WTC11 (cell line): ENCODE results near the gene OR6K2. TPM values are rescaled to one million over a fixed set of nuclear protein-coding genes. Genes with fewer than 3 reads are reported as not detected.

Source experiments
- ATAC-seq: fragments of 200-7000 bp; cut with Tn5 transposase; 2 replicates; pipeline ENCODE4 v1.10.0; 2021; ENCODE audit warnings: mild to moderate bottlenecking, moderate library complexity
- CTCF ChIA-PET: fragments of 300-600 bp; sonication (Branson Sonifier 250); formaldehyde crosslinking; loops from one replicate; lab custom pipeline; 2021; ENCODE audit warnings: antibody characterized with exemption; lab: Charles Lee
- POLR2A ChIA-PET: fragments of 350-600 bp; sonication (Branson Sonifier 250); formaldehyde crosslinking; loops from one replicate; lab custom pipeline; 2021; ENCODE audit warnings: antibody characterized with exemption; lab: Charles Lee
- DNase-seq: peaks from one replicate; pipeline ENCODE4 v3.0.0; 2021; ENCODE audit warnings: low spot score
- H3K27ac Mint-ChIP-seq: 2 replicates; pipeline ENCODE4 v1.8.0; 2021; ENCODE audit warnings: mixed read lengths
- H3K27me3 Mint-ChIP-seq: 2 replicates; pipeline ENCODE4 v1.8.0; 2021; ENCODE audit warnings: low read depth, mild to moderate bottlenecking, moderate library complexity, mixed read lengths
- H3K36me3 Mint-ChIP-seq: 2 replicates; pipeline ENCODE4 v1.8.0; 2021; ENCODE audit warnings: mixed read lengths
- H3K4me1 Mint-ChIP-seq: 2 replicates; pipeline ENCODE4 v1.8.0; 2022; ENCODE audit warnings: mixed read lengths
- H3K4me3 Mint-ChIP-seq: 2 replicates; pipeline ENCODE4 v1.8.0; 2021; ENCODE audit warnings: mild to moderate bottlenecking, moderate library complexity, mixed read lengths
- H3K9me3 Mint-ChIP-seq: 2 replicates; pipeline ENCODE4 v1.8.0; 2021; ENCODE audit warnings: mixed read lengths
- ATF1 ChIP-seq: sonication (generic); formaldehyde crosslinking; IDR thresholded peaks from 2 replicates; pipeline ENCODE4 v1.8.1; 2023; ENCODE audit warnings: mild to moderate bottlenecking, moderate library complexity, missing genetic modification reagents
- CBFB ChIP-seq: sonication (generic); formaldehyde crosslinking; IDR thresholded peaks from 2 replicates; pipeline ENCODE4 v1.8.1; 2022; ENCODE audit warnings: mild to moderate bottlenecking, low read depth, missing genetic modification reagents
- FOXP4 ChIP-seq: sonication (generic); formaldehyde crosslinking; IDR thresholded peaks from 2 replicates; pipeline ENCODE4 v1.8.0; 2022; ENCODE audit warnings: mild to moderate bottlenecking, missing genetic modification reagents
- IRF2 ChIP-seq: sonication (generic); formaldehyde crosslinking; IDR thresholded peaks from 2 replicates; pipeline ENCODE4 v1.8.0; 2022; ENCODE audit warnings: low read depth, missing genetic modification reagents, borderline replicate concordance
- JAZF1 ChIP-seq: fragments of 250-450 bp; sonication (Bioruptor Pico); IDR thresholded peaks from 2 replicates; pipeline ENCODE4 v1.9.0; 2021; ENCODE audit warnings: moderate library complexity, mild to moderate bottlenecking, inconsistent platforms
- MLX ChIP-seq: sonication (generic); formaldehyde crosslinking; IDR thresholded peaks from 2 replicates; pipeline ENCODE4 v1.8.1; 2023; ENCODE audit warnings: mild to moderate bottlenecking, missing genetic modification reagents, moderate library complexity
- MYBL2 ChIP-seq: sonication (generic); formaldehyde crosslinking; IDR thresholded peaks from 2 replicates; pipeline ENCODE4 v1.8.1; 2023; ENCODE audit warnings: mild to moderate bottlenecking, moderate library complexity, missing genetic modification reagents
- NFATC4 ChIP-seq: fragments of 250-450 bp; sonication (Bioruptor Pico); IDR thresholded peaks from 2 replicates; pipeline ENCODE4 v1.9.0; 2021; ENCODE audit warnings: mild to moderate bottlenecking
- NFE2L1 ChIP-seq: sonication (generic); formaldehyde crosslinking; IDR thresholded peaks from 2 replicates; pipeline ENCODE4 v1.8.1; 2023; ENCODE audit warnings: missing genetic modification reagents
- NFYB ChIP-seq: sonication (generic); formaldehyde crosslinking; conservative IDR thresholded peaks from 2 replicates; pipeline ENCODE4 v1.8.0; 2022; ENCODE audit warnings: low read depth, missing genetic modification reagents
- NR1H2 ChIP-seq: sonication (generic); formaldehyde crosslinking; IDR thresholded peaks from 2 replicates; pipeline ENCODE4 v1.9.0; 2021; ENCODE audit warnings: mild to moderate bottlenecking, moderate library complexity, missing genetic modification reagents
- NR2C2 ChIP-seq: sonication (generic); formaldehyde crosslinking; IDR thresholded peaks from 2 replicates; pipeline ENCODE4 v1.8.0; 2022; ENCODE audit warnings: mild to moderate bottlenecking, missing genetic modification reagents
- NR3C1 ChIP-seq: sonication (generic); formaldehyde crosslinking; conservative IDR thresholded peaks from 2 replicates; pipeline ENCODE4 v1.8.1; 2023; ENCODE audit warnings: low read depth, mild to moderate bottlenecking, missing genetic modification reagents
- PRDM15 ChIP-seq: sonication (generic); formaldehyde crosslinking; IDR thresholded peaks from 2 replicates; pipeline ENCODE4 v1.8.0; 2022; ENCODE audit warnings: missing genetic modification reagents
- TEAD4 ChIP-seq: sonication (generic); formaldehyde crosslinking; IDR thresholded peaks from 2 replicates; pipeline ENCODE4 v1.8.0; 2022; ENCODE audit warnings: mild to moderate bottlenecking, missing genetic modification reagents
- ZNF317 ChIP-seq: sonication (generic); formaldehyde crosslinking; IDR thresholded peaks from 2 replicates; pipeline ENCODE4 v1.8.1; 2023; ENCODE audit warnings: low read depth, mild to moderate bottlenecking, moderate library complexity, missing genetic modification reagents, borderline replicate concordance
- ZNF396 ChIP-seq: fragments of 250-450 bp; sonication (Bioruptor Pico); IDR thresholded peaks from 2 replicates; pipeline ENCODE4 v1.8.0; 2021; ENCODE audit warnings: mild to moderate bottlenecking, moderate library complexity, borderline replicate concordance
- total RNA-seq: library from RNA; stranded (reverse); gene quantifications from 3 replicates; pipeline ENCODE4 v1.2.3, GENCODE V29; 2021
- TF ChIP-seq, protein P1 (sequence below): sonication (generic); formaldehyde crosslinking; IDR thresholded peaks from 2 replicates; pipeline ENCODE4 v1.8.1; 2022; ENCODE audit warnings: mild to moderate bottlenecking, missing genetic modification reagents, moderate library complexity, borderline replicate concordance
- TF ChIP-seq, protein P2 (sequence below): sonication (generic); formaldehyde crosslinking; IDR thresholded peaks from 2 replicates; pipeline ENCODE4 v1.8.1; 2023; ENCODE audit warnings: mild to moderate bottlenecking, missing genetic modification reagents
- TF ChIP-seq, protein P3 (sequence below): sonication (generic); formaldehyde crosslinking; conservative IDR thresholded peaks from 2 replicates; pipeline ENCODE4 v1.8.1; 2022; ENCODE audit warnings: mild to moderate bottlenecking, missing genetic modification reagents

OR6K2 gene
- total RNA-seq, 1 experiment from 2014 or later: not detected

DNA sequence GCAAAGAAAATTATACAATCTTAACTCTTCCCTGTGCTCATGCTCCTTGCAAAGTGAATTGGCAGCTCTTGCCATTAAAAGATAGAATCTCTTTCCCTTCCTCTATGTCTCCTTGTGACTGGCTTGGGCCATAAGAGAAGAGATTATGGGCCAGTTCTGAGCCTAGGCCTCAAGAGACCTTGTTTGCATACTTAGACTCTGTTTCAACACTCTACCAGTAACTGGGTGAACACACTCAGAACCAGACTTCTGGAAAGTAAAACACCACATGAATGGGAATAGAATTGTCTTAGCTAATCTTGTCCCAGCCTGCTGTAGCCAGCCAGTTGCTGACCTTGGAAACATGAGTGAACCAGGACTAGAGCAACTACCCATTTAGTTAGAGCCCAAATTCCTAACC is 35.4 kb upstream of the OR6K2 start (continued):
- TF ChIP-seq FOXP4 (no peak), JAZF1 (no peak), ZNF396 (CRISPR knock-in tag) (no peak), NR1H2 (no peak), PRDM15 (CRISPR knock-in tag) (no peak)
- TF ChIP-seq, all 79 proteins: peak for 0

- H3K27ac Mint-ChIP-seq: no peak overlapping the region
- no peak for DNase-seq
- TF ChIP-seq IRF2 (CRISPR knock-in tag) (no peak), MYBL2 (CRISPR knock-in tag) (no peak), NFATC4 (CRISPR knock-in tag) (no peak), CBFB (CRISPR knock-in tag) (no peak), TEAD4 (CRISPR knock-in tag) (no peak), NR3C1 (no peak), NR2C2 (CRISPR knock-in tag) (no peak), NFE2L1 (CRISPR knock-in tag) (no peak), NFYB (CRISPR knock-in tag) (no peak), ZNF317 (CRISPR knock-in tag) (no peak), ATF1 (CRISPR knock-in tag) (no peak), MLX (CRISPR knock-in tag) (no peak)
- TF ChIP-seq, protein P1, sequence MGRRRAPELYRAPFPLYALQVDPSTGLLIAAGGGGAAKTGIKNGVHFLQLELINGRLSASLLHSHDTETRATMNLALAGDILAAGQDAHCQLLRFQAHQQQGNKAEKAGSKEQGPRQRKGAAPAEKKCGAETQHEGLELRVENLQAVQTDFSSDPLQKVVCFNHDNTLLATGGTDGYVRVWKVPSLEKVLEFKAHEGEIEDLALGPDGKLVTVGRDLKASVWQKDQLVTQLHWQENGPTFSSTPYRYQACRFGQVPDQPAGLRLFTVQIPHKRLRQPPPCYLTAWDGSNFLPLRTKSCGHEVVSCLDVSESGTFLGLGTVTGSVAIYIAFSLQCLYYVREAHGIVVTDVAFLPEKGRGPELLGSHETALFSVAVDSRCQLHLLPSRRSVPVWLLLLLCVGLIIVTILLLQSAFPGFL (CRISPR knock-in tag): no peak
- TF ChIP-seq, protein P2, sequence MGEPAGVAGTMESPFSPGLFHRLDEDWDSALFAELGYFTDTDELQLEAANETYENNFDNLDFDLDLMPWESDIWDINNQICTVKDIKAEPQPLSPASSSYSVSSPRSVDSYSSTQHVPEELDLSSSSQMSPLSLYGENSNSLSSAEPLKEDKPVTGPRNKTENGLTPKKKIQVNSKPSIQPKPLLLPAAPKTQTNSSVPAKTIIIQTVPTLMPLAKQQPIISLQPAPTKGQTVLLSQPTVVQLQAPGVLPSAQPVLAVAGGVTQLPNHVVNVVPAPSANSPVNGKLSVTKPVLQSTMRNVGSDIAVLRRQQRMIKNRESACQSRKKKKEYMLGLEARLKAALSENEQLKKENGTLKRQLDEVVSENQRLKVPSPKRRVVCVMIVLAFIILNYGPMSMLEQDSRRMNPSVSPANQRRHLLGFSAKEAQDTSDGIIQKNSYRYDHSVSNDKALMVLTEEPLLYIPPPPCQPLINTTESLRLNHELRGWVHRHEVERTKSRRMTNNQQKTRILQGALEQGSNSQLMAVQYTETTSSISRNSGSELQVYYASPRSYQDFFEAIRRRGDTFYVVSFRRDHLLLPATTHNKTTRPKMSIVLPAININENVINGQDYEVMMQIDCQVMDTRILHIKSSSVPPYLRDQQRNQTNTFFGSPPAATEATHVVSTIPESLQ: no peak
- TF ChIP-seq, protein P3, sequence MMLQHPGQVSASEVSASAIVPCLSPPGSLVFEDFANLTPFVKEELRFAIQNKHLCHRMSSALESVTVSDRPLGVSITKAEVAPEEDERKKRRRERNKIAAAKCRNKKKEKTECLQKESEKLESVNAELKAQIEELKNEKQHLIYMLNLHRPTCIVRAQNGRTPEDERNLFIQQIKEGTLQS (CRISPR knock-in tag): no peak
- no peaks in the 10 kb centered on the region for H3K36me3 Mint-ChIP-seq
- POLR2A ChIA-PET: no interaction called here
- ATAC-seq: no peak
- no peak overlapping the region for H3K4me3 Mint-ChIP-seq
- H3K4me1 Mint-ChIP-seq: no peaks in the 10 kb centered on the region
- H3K27me3 Mint-ChIP-seq: no peaks in the 10 kb centered on the region
- H3K9me3 Mint-ChIP-seq: peaks cover 2% of the 10 kb centered on the region; the same call in 1 of the 2 replicates
- CTCF ChIA-PET: no interaction called here
These were observed 32.1 kb upstream of the OR6K2 start for GRCh38 chr1:158732524-158732923.
